ENCODE data around the gene EEF2KMT. TPM values are rescaled to one million over a fixed set of nuclear protein-coding genes. Genes with fewer than 3 reads are reported as not detected.
"Not testable (repeated sequence)": the region's sequence is repeated elsewhere in the genome, so short reads cannot be mapped to it uniquely, and the experiment has no call there.

Gene EEF2KMT
- total RNA-seq, 1 experiment from 2014 or later, result 23.1 TPM

DNA sequence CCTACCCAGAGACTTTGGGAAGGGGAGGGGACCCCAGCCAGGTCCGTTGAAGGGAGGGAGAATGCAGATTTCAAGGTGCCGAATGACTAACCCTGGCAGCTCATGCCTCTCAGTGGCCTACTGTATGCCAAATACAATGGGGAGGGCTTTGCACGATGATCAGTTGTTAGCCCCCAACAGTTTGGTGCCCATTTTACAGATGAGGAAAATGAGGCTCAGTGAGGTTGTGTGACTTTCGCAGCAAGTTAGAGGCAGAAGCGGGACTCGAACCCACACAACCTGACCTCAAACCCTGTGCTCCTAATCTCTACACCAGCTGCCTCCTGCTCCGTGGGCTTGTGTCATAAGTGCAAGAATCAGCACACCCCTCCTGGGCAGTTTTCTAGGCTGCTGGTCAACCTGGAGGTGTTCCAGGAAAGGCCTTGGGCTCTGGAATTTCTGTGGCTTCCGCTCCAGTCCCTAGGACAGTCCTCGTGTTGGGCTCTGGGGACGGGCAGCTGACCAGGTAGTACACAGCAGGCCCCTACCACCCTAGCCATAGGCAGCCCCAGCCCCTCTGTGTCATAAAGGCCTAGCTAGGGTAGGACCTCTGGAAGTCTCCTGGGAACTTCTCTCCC lies 52.0 kb downstream of the EEF2KMT start:
- DNase-seq (ENCODE audit: extremely low read depth, low read depth), result no peak

DNA sequence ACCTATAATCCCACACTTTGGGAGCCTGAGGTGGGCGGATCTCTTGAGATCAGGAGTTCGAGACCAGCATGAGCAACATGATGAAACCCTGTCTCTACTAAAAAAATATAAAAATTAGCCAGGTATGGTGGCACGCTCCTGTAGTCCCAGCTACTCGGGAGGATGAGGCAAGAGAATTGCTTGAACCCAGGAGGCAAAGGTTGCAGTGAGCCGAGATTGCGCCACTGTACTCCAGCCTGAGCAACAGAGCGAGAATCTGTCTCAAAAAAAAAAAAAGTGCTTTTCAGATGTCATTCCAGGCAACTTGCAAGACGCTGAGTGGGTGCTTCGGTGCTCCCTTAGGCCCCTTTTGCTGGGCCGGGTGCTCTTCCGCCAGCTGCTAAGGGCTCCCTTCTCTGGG lies 53.0 kb downstream of the EEF2KMT start:
- DNase-seq (ENCODE audit: extremely low read depth, low read depth), result not testable (repeated sequence)

DNA sequence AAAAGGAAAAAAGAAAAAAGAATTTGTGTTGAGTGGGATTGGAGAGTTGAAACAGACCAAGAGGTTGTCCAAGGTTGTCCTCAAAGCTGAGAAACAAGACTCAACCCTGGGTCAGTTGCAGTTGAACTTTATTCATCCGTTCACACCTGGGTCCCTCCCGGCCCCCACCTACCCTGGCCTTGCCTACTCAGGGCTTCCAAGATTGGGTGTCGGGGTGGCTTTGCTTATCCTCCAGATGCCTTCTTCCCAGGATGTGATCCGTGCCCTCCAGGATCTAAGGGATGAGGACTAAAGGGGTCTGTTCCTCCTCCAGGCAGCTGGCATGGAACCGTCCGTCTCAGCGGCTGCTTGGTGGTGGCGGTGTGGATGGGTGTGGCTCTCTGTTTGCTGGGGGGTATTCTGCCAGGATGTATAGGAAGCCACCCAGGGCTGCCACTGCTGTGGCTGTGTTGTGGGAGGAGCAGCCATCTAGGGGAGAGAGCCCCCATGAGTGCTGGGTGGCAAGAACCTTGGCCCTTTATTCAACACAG lies 53.5 kb downstream of the EEF2KMT start:
- no peak for DNase-seq (ENCODE audit: extremely low read depth, low read depth)

GRCh38 chr16:5042574-5043171 lies 54.9 kb downstream of the EEF2KMT start:
- peak; percentile 27 for DNase-seq (ENCODE audit: extremely low read depth, low read depth)

DNA sequence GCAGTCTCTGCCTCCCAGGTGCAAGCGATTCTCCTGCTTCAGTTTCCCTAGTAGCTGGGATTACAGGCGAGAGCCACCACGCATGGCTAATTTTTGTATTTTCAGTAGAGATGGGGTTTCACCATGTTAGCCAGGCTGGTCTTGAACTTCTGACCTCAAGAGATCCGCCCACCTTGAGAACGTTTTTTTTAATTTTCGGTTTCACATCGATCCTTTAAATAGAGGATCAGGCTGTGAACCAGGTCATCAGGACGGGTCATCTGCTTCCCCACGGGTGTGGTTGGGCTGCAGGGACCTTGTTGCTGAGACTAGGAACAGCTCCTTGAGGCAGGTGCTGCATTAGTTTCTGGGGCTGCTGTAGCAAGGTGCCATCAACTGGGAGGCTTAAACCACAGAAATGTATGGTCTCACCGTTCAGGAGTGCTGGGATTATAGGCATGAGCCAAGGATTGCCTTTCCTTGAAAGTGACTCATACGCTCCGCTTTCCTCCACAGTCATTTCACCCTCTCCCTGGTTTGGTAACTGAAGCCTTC lies 55.9 kb downstream of the EEF2KMT start:
- DNase-seq (ENCODE audit: extremely low read depth, low read depth), result no peak

DNA sequence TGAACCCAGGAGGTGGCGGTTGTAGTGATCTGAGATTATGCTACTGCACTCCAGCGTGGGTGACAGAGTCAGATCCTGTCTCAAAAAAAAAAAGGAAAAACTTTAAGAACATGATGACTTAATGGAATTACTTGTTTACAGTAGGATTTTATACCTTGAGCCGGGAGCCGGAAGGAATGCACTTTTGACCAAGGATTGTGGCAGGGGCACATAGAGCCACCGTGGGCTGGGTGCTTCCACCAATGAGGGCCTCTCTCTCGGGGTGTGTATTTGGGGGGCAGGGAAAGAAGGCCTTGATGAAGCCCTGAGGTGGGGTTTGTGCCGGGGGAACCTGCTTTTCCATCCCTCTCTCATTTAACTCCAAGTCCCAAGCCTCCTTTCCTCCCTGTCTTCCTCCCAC lies 57.1 kb downstream of the EEF2KMT start:
- no peak for DNase-seq (ENCODE audit: extremely low read depth, low read depth)

DNA sequence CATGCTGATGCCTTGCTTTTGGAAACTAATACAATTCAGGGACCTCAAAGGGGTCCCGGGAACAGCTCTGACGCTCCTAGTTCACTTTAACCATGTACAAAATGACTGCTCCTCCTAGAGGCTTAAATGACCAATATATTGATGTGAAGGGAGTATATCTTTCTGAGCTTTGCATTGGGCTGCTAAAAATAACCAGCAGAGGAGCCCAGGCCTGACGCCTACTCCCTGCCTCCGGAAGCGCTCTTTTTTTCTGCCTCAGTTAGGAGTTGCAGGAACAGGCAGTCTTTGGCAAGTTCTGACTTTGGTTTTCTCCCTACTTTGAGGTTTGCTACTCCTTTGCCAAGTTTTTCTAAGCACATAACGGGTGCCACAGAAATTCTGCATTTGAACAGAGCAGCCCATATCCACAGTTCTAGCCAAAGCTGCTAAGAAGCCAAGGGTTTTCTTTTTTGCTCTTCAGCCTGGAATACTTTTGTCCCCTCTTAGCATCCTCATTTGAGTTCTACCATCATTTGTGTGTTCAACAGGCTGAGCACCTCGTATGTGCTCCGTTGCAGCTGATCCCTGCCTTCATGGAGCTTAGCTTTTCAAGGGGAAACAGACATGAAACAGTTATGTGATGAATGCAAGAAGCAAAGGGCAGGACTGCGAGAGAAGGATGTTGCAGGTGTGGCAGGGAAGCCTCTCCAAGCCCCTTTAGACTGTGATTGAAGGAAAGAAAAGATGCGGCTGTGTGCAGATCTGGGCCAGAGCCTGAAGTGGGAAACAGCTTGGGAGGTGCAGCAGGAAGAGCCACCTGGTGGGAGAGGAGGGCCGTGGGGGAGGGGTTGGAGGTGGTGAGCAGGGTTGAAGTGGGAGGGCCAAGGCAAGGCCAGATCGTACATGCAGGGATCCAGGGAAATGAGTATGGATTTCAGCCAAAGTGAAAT lies 61.1 kb downstream of the EEF2KMT start:
- DNase-seq (ENCODE audit: extremely low read depth, low read depth), result no peak

- DNase-seq (ENCODE audit: extremely low read depth, low read depth), result no peak
These were observed 61.7 kb downstream of the EEF2KMT start for GRCh38 chr16:5035909-5036227.

Other genes with a start within 250 kb of the EEF2KMT start
- 2.5 and 3.5 TPM in 2 replicates for gene PPL, start 160.6 kb downstream of the EEF2KMT start, total RNA-seq (2014; rRNA removed; shearing (Covaris generic))
- gene SEC14L5, start 139.5 kb downstream of the EEF2KMT start, total RNA-seq (2014; rRNA removed; shearing (Covaris generic)), result 0.02 and 0.12 TPM in 2 replicates
- 15.2 and 18.9 TPM in 2 replicates for gene NAGPA, start 63.9 kb downstream of the EEF2KMT start, total RNA-seq (2014; rRNA removed; shearing (Covaris generic))
- not detected in 2 replicates for gene C16orf89, start 31.8 kb downstream of the EEF2KMT start, total RNA-seq (2014; rRNA removed; shearing (Covaris generic))
- gene ALG1, start 26.0 kb downstream of the EEF2KMT start, total RNA-seq (2014; rRNA removed; shearing (Covaris generic)), result 21.6 and 22.0 TPM in 2 replicates